Activated CD8-positive, alpha-beta memory T cell treated with anti-CD3 and anti-CD28 coated beads, Interleukin-2, amount 50 U/mL, for 1 hour (primary cell): Measurements from ENCODE around the gene NCOA3.

Experiments used
- DNase-seq: peaks from one replicate; pipeline ENCODE4 v3.0.0-alpha.2; 2020; ENCODE audit errors: extremely low read depth

The NCOA3 gene

DNA sequence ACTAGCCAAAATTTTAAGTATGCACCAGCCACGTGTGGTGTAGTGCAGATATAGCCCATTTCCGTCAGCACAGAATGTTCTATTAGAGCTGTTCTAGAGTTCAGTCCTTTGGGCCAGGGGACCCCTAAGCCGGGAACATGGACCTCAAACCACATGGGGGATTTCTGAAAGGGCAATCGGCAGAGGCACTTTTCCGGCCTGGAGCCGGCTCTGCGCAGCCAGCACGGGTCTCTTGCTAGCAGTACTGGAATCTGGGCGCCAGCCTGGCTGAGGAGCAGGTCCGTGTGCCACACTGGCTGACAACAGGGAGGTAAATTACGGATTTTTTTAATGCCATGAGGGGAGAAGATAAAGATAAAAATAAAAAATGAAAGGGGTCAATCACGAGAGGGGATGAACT, 163.1 kb downstream of the NCOA3 start:
- DNase-seq, result no peak

DNA sequence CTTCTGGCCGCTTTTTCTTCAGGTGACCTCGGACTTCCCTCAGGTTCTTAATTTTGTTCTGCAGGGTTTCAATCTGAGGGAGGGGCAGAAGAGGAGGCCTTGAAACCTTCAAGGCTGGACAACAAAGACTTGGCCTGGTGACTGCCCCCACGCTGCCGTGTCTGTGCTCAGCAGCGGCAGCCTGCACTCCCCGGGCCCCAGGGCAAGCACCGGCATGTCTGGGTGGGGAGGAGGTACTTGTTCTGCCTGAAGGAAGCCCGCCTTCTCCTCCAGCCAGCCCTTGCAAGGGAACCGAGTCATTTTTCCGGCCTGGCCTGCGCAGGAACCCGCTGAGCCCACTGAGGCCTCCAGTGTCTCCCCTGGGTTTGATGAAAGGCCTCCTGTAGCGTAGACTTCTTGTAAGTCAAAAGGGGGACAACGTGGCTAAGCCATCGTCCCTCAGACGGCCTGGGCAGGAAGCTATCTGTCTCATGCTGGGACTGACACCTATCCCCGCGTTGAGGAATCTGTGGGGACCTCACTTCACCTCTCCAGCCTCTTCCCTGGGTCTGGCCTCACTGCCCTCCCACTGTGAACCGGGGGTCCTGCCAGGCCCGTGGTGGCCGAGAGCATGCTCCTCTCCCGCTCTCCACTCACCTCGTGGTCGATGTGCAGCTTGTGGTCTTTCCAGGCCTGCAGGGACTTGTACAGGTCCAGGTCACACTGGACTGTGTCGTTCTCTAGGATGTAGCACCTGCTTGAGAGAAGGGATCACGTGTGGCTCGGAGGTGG, 163.7 kb downstream of the NCOA3 start:
- DNase-seq, result no peak

DNA sequence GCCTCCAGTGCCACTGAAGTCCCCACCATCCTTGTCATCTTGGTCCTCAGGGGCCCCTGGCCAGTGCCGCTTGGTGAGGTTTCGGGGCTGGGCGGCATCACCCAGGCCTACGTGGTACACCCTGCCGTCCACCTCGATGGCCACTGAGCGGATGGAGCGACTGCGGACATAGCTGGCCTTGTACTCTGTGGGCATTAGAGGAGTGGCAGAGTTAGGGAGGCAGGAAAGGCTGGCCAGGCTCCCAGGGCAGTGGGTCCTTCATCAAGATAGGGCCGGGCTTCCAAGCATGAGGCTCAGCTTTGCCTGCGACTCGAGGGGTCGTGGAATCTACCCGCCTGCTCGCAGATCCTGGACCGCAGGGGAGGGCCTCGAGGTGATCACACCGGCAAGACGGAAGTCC, 164.6 kb downstream of the NCOA3 start:
- DNase-seq, result no peak

DNA sequence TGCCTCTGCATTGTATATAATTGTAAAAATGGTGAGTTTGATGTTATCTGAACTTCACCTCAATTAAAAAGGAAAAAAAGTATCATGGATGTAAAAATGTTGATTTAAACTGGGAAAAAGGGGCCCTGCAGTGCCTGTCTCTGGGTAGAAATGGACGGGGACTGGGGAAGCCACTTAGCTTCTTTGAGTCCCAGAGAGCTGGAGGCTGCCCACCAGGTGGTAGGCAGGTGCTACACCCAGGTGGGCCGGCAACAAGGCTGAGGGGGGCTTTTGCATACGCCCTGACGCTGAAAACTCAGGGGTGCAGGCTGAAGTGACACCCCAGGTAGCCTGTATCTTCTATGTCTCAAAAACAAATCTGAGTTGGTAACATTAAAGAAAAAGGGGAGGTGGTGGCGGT, 165.4 kb downstream of the NCOA3 start:
- DNase-seq, result no peak

DNA sequence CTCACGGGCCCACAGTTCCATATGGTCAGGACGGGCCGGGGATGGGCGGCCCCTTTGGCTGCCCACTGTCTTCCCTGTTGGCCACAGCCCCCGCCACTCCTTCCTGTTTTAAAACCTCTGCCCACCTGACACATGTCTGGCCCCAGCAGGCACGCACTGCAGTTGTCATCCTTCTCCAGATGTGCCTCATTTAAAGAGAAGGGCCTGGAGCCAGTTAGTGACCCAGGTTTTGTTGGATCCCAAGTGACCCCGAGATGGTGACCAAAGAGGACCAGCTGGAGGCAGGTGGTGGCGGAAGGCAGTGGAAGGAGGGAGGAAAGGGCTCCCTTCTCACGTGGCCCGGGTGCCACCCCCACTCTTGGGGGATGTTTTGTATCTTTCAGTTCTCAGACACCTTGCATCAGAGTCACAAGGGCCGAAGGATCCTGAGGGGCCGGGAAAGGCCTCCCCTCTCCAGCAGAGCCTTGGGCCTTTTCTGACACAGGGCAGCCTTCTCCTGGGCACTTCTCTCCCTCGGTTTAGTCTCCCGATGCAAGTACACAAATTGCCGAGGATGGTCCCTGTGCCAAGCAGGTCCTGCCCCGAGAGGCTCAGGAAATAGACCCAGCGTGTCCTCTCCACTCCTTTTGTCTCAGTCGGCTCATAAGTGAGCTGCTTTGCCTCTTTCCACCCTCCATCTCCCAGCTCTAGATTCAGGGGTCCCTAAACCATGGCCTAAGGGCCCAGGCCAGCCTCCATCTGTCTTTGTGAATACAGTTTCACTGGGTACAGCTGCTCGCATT, 166.0 kb downstream of the NCOA3 start:
- no peak for DNase-seq

DNA sequence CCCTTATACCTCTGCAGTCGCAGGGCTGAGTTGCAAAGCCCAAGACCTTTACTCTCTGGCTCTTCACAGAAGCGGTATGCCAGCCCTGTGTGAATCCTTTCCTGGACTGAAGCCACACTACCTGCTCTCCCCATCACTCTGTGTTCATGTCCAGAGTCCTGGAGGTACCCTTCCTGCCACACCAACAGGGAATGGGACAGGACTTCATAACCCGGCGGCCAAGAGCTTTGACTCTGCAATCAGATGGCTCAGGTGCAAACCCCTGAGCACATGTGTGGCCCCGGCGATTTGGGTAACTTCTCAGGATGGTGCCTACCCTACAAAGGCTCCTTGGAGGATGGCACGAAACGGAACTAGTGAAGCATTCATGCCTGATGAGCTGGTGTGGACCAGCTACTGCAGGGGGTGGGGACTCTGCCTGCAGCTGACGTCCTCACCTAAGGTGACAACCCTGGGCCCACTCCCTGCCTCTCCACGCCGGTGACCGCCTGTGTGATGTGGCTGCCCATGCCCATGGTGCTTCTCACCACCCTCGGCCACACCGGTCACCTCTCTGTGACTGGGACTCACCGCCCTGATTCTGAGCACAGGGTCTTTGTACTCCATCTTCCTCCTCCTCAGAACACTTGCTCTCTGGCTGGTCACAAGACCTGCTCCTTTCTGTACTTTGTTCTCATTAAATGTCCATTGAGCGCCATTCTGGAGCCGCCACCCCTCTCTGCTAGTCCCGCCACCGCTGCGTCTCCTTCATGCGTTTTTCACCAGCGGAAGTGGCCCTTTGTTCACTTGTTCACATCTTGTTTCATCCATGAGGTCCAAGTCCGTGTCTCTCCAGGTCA, 166.8 kb downstream of the NCOA3 start:
- DNase-seq, result no peak

DNA sequence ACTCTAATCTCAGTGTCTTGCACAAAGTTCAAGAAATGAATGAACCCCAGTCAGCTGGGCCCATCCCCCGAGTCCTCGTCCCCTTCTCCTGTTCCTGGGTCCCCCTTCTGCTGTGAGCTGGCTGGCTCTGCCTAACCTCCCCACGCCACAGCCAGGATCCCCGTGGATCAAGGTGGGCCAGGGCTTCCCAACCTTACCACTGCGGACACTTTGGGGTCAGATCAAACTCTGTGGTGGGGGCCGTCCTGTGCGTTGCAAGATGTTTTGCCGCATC, 167.4 kb downstream of the NCOA3 start:
- no peak for DNase-seq

DNA sequence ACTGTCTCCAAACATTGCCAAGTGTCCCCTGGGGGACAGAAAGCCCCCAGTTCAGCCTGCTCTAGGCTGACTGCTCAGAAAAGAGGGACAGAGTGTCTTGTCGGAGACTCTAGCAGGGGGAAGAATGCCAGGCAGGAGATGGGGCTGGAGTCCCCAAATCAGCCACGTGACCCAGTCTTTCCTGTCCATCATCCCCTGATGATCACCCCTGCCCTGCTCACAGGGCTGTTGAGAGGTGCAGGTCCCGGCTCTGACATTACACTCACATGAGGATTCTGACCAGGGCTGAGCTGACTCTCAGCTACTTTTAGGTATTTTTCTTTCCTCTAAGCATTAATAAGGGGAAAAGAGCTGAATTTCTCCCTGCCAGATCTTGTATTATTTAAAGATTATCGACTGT, 167.8 kb downstream of the NCOA3 start:
- DNase-seq, result no peak

DNA sequence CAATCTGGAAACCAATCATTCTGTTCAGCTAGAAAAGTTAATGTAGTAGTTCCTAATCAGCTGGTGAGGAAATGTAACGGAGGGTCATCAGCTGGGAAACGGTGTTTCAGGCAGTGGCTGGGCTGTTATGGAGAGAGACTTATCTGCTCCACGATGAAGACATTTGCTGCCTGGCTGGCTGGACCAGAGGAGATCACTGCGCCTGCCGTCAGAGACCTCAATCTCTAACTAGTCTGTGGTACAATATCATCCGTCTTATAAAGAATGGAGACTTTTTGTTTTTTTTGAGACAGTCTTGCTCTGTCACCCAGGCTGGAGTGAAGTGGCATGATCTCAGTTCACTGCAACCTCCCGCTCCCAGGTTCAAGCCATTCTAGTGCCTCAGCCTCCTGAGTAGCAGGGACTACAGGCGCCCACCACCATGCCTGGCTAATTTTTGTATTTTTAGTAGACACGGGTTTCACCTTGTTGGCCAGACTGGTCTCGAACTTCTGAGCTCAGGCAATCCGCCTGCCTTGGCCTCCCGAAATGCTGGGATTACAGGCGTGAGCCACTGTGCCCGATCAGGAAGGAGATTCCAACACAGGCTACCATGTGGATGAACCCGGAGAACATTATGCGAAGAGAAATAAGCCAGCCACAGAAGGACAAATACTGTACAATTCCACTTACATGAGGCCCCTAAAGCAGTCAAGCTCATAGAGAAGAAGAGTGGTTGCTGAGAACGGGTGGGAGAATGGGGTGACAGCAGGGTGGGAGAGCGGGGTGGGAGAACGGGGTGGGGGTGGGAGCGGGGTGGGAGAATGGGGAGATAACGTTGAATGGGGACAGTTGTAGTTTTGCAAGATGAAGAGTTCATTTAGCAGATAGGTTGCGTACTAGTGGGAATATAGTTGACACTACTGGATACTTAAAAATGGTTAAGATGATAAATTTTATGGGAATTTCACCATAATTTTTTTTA, 168.5 kb downstream of the NCOA3 start:
- no peak for DNase-seq

DNA sequence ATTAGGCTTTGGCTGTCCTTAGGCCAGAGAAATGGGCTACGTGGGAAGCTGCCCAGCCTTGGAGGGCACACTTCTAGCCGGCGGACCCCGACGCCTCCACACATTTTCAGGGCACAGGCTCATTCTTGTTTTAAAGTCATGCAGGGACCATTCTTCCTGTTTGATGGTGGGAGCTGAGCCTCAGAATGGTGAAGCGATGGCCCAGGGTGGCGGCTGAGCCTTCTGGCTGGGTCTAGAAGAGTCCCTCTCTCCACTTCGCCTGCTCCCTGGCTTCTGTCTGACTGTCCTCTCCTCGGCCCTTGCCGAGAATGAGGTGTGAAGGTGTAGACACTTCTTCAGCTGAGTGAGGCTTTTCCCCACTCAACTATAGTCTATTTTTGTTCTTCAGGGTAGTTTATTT, 169.2 kb downstream of the NCOA3 start:
- no peak for DNase-seq

DNA sequence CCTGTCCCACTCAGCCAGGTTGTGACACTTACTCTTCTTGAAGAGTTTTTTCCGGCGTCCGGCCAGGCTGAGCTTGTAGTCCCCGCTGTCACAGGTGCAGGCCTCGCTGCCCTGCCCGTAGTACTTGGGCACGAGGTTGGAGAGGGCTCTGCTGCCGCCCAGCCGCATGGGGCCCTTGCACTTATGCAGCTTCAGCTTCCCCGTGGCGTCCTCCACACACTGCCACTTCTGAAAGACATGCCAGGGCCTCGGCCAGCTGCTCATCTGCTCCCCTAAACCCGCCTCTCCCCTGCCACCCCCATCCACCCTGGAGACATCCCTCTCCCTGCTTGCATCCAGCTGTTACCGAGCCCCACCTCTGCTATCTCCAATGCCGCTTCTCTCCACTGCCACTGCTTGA, 170.5 kb downstream of the NCOA3 start:
- no peak for DNase-seq

DNA sequence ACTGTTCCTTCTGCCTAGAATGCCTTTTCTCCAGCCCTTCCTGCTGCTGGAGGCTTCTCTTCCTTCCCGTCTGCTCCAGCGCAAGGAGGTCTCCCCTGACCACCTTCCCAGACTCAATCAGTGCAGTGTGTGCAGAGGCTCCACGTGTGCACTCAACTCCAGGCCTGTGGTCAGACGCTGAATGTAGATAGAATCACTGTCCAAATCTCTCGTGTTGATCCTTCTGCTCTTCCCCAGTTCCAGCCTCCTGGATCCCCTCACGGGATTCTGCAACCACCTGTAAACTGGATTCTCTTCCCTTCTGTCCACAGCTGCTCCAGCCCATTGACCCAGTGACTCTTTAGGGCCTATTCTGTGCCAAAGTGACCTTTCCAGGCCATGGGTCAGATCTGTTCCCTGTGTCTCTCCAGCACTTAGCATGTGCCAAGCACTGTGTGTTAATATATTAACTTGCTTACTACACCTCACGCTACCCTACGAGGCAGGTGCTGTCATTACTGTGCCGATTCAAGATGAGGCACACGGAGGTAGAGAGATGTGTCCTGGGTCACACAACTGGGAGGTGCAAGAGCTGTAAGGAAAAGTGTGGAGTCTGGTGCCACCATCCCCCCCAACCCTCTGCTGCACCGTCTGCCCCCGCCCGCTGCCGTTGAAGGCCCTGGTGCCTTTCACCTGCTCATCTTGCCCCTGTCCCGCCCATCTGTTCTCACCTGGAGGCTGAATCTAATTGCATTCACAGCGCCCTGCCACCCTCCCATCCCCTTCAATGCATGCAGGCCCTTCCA, 171.4 kb downstream of the NCOA3 start:
- no peak for DNase-seq

DNA sequence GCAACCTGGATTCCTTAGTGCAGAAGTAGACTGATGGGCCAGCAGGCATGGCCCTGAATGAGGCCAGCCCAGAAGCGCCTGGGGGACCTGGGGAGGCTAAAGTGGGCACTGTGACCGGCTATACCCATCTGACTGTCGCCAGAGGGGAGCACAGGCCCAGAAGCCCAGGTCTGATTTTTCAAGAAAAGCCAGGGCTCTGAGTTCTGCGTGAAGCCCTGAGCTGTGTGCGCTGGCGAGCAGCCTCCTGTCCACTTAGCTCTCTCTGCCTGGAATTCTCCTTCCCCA, 171.9 kb downstream of the NCOA3 start:
- no peak for DNase-seq

DNA sequence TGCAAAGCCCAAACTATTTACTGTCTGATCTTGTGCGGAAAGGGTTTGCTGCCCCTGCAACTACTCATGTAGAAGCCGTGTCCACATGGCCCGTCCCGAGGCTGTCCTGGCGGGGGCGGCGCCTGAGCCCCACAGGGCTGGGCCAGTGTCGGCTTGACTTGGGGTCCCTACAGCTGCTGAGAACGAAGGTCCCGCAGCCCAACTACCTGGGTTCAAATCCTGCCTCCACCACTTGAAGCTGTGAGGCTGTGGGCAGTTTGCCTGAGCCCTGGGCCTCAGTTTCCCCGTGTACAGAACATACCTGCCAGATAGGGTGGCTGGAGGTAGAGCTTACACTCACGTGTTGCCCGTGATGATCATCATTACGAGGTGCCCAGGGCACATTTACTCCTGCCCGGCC, 172.5 kb downstream of the NCOA3 start:
- no peak for DNase-seq

DNA sequence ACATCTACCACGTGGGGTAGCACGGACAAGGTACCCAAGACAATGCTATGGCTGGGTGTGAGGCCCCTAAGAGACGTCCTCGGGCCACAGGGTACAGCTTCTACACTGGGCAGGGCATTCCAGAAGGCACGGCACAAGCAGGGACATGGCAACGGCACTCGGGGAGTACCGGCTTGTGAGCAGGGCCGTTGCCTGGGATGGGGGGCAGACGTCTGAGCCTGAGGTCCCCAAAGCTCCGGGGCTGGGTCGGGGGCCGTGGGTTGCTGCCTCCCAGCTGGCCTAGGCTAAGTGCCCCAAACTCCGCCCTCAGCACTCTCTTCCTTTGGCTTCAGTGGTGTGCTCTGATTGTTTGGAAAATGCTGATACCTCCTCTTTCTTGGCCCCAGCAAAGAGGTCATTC, 173.0 kb downstream of the NCOA3 start:
- DNase-seq, result no peak

DNA sequence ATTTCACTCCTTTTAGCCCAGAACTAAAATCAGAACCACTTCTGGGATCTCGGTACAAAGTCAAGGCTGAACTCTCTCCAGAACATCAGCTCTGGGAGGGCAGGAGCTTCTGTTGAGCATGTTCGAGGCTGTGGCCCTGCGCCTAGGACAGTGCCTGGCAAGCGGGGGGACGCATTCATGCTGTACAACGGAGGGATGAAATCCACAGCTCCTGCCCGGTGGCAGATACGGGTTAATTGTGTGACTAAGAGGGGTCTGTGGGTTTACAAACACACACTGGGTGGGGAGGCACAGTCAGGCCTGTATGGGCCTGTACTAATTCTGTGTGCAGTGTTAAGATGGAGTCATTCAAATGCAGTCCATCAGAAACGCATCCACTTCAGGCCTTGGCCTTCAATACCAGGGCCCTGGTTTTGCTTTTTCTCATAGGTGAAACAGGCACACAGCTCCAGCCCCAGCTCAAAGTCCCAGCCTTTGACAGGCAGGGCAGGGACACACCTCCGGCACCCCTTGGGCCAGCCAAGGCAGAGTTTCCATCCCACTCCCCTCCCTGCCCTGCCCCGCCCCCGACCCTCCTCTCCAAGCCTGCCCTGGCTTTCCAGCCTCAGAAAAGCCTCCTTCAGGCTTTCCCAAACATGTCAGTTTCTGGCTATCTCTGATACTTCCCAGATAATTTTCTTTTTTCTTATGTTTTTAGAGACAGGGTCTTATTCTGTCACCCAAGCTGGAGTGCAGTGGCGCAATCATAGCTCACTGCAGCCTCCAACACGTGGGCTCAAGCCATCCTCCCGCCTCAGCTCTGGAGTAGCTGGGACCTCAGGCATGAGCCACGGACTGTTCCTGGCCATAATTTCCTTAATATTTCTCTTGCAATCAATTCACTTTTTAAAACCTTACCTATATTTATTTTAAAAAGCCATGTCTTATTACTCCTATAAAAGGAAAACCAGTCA, 173.8 kb downstream of the NCOA3 start:
- no peak for DNase-seq

DNA sequence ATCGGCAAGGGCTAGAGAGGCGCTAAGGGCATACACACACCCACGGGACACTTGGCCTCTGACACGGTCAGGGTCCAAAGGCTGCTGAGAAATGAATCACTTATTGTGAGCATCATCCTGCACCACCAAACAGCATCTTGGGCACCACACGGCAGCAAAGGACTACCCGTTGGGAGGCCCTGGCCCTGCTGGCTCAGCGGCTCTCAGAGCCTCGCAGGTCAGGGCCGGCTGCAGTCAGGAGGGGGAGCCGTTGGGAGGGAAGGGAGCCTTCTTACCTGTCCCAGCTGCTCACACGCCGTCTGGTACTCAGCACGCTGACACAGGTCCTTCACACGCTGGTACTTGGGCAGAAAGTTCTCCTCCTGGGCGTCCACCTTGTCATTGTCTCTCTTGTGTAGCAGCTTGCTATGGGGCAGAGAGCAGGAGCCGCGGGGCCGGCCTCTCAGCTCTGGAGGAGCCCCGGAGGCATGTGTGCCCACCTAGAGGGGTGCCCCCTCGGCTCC, 174.6 kb downstream of the NCOA3 start:
- DNase-seq, result no peak

DNA sequence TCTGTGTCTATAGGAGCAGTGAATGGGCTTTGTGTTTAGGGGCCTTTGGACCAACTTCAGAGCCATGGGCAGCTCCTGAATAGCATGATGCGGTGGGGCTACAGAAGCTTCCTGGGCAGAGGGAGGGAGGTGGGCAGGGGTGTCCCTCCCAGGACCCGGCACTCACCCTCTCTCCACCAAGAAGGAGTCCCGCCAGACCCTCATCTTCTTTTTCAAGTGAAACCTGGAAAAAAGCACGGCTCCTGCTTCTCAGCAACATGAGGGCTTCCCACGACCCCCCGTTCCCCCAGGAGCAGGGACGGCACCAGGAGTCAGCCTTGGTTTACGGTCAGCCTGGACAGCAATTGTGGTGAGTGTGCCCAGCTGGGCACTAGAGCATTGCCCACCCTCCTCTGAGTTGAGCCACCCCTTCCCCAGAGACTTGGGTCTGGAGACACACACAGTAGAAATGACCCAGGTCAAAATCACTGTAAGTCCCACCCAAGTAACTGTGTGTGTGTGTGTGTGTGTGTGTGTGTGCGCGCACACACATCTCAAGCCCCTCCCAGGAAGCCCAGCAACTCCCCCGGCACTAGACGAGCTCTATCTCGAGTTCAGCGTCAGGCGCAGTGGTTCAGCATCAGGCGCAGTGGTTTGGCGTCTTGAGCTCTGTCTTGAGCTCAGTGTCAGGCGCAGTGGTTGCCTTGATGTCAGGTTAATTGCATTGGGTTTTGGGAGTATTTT, 175.4 kb downstream of the NCOA3 start:
- DNase-seq, result no peak
